Inflammatory macrophage treated with lipopolysaccharide for 1 hour (primary cell): Measurements from ENCODE around the gene C4orf17.

Experiments used
- DNase-seq, 2 donors: peaks; one replicate each; pipeline ENCODE4 v3.0.0-alpha.2; 2020 to 2022

Gene C4orf17

DNA sequence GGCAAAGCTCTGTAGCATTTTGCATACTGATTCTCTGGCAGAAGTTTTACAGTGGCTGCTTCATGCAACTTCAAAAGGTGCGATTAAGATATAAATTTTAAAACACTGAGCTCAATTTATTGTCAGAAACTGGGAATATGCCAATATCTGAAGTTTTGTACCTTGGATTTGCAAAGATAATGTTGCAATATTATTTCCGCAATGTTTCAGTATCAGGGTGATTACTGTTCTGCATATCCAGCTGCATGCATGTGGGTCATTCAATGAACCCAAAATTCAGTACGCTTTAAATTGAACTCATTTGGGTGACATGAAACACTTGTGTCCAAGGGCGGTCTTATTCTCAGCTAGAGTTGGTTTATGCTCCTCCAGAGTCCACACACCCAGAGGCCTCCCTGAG lies 26.9 kb downstream of the C4orf17 start:
- DNase-seq, result no peak

DNA sequence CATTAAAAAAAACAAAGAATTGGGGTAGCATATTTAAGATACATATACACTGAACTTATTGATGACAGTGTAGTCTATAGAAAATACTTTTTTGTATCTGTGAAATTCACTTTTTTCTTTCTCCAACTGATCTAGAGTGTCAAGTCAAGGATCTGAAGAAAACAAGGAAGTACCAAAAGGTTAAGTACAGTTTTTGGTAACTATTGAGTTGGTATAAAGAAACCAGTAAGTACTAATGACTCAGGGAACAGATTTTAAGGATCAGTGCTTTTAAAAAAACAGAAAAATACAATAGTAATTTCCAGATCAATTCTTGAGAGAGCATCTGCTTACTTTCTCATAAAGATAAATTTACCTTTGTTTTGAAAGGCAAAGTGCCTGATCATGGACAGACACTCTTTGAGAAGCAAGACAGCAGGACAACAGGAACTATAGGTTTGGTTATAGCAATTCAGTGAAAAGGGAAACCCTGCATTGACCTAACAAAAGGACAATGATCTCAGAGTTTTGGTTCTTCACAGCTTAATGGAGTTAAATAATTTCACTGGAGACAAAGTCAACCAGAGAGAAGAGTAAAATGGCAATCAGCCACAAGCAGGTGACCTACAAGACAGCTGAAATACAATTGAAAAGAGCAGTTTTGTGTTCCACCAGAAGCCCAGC lies 29.6 kb downstream of the C4orf17 start:
- DNase-seq, result peak in 1 of 2 donors; percentile 1

DNA sequence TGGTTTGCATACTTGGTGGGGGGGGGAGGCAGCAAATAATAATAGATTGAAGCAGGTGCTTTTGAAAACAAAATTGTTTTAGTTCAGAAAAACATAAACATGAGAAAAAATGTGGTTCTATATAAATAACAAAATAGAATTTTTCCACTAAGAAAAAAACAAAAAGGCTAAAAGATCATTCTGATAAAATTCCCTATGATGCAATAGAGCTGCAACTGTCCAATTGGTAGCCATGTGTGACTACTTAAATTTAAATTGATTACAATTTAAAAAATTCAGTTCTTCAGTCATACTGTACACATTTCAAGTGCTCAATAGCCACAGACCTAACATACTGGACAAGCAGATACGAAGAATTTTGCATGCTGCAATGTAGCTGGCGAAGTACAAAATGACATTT lies 42.1 kb downstream of the C4orf17 start:
- no peak for DNase-seq

DNA sequence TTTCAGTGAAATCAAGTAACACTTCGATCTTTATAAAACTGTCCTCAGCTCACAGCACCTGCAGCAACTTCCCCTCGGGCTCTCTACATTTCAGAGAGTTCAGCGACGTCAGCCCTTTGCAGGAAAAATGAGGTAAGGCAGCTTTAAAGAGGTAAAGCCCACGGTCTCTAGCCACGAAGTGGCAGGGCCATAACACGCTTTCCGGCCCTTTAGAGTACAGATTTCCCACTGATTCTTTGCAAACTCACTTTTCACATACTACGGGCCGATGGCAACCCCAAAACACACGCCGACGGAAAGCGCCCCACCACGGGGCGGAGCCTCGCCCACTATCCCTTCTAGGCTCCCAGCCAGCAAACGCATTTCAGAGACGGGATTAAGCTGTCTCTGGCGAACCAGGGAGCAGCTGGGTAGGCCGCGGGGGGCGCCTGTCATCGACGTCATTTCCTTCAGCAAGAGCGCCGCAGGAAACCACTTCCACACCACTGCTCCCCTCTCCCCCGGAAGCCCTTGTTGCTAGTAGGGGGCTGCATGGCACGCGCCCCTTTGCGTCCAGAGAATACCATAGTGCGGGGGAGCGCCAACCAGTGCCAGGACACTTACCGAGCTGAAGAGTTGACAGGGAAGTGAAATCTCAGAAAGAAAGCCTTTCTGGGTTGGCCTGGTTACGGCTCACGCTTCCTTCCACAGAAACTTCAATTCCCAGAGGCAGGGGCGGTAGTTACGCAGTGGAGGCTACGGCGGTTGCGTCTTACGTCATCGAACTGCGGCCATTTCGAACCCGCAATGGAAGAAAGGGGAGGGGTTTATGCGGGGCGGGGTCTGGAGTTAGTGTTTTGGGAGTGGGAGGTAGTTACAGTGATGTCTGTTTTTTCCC lies 52.7 kb downstream of the C4orf17 start, which contains the start of gene TRMT10A:
TSS of gene TRMT10A (minus strand) at position 730 of the 877 bp plus-strand sequence. CDS start 4,701 bp downstream, outside the sequence.
- peak; percentile 96 to 98 for DNase-seq

DNA sequence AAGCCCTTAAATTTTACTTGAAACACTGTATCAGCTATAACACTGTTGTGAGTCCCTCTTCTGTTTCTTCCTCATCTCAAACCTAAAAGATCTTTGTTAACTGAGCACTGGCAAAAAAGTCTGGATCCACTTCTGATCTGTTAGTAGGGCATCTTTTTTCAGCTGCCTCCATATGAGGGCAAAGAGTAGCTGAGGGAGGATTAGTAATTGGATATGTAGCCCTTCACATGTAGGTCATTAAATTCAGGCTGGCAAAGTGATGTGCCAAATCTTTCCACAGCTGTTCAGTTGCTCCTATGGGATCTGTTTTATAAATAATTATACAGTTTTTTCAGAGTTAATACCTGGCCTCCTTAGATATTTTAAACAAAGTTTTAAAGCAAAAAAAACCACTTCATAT lies 54.1 kb downstream of the C4orf17 start:
- no peak for DNase-seq

DNA sequence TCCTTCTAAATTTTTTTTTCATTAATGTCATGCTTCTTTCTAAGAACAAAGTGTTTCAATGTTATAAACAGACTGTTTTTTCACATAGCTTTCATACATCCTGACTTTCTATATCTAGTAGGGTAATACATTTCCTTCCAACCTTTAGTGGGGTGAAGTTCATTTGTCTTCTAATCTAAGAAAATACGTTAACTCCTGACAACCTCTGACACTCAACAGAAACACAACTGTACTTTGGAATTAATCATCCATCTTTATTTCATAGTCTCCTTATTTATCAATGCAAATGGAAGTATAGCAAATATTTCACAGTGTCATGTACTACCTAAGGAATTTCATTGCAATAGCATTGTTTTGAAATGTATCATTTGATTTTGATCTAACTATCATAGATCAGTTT lies 61.1 kb downstream of the C4orf17 start:
- DNase-seq, result no peak

DNA sequence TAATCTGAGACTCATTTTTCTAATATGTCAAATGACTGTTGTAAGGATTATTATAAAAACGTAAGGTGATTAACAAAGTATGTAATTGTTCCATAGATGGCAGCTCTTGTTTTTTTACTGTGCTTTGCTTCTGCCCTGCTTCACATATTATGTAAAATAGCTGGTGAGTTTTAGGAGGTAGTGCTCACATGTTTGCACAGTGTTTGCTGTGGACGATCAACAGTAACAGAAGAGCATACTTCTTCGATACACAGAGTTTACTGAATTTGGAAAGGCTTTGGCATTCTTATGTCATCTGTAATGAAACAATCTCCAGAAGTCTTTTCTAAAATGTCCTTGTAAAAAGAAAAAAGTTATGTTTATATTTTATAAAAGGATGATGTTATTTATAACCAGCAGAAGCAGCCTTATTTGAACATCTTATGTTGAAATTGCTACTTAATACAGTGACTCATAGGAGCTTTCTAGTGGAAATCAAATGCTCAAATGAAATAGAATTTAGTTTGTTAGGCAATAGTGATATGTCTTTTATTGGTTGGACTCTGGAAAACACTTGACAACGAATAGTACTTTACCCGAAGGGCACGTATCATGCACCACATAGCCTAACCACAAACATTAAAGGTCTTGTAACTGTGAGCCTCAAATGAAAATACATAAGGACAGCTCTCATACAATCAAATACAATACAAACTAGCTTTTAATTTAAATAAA lies 61.9 kb downstream of the C4orf17 start:
- no peak for DNase-seq

DNA sequence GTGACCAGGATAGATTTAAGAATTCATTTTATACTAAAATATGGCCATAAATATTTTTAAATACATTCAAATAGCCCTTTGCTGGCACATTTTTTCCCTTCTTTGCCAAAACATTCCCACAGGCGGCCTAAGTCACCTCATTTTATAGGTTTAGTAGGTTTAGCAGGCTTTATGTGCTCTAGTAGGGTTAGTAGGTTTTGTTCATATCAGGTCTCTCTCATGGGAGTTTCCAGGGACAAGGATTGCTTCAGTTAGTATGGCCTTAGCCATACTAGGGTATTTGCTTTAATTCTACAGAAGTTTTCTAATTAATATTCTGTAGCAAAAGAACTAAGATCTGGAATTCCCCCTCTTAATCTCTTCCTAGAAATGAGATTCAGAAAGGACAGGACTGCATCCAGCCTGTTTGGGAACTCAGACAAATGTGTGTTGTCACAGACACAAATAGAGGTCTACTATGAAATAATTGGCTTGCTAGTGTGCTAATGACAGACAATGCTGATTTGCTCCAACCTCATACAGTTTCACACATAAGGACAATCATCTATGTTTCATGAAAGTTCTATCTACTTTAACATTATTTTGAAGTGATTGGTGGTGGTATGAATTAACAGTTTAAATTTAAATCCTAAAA lies 63.0 kb downstream of the C4orf17 start:
- no peak for DNase-seq

DNA sequence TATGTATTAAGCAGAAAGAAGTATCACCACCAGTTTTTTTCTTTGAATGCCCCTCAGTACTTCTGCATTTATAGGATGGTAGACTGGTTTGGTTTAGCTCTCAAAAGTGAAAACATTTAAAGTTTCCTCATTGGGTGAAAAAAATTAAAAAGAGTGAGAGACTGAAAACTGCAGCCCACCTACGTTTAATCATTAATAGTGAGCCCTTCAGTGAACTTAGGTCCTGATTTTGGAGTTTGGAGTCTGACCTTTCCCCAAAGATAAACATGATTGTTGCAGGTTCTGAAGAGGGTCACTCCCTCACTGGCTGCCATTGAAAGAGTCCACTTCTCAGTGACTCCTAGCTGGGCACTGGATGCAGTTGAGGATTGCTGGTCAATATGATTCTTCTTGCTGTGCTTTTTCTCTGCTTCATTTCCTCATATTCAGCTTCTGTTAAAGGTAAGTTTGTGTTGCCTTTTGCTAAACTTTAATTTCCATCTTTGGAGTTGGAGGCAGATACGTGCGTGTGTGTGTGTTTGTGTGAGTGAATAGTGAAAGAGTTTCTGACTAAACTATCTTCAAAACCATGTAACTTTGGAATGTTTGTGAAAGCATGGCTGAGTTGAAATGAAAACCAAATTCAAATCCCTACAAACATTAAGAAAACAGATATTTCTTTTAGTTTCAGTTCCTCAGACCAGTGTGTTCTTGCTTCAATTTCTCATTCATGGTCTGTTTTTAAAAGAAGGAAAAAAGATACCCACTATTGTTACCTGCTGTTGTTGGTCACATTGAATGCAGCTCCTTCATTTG lies 63.9 kb downstream of the C4orf17 start, which contains the start of gene MTTP:
TSS of gene MTTP (plus strand) at position 295 of the 795 bp plus-strand sequence. CDS start at position 381, 86 bp downstream.
- DNase-seq, result peak; percentile 12 to 33

DNA sequence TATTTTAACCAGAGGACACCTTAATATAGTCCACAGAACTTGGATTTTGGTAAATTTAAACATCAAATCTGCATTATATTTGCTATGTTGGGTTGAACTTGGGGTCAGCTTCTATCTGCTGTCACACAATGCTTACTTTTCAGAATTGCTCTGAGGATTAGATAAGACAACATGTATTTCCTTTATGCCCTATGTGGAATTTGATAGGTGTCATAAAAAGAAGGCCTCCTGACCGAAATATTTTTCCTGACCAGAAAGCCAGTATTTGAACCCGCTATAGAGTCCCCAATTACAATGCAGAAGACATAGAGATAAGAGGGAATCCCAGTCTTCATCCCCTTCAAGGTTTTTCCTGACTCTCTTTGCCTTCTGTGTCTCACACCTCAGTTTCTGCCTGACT lies 67.9 kb downstream of the C4orf17 start:
- no peak for DNase-seq

DNA sequence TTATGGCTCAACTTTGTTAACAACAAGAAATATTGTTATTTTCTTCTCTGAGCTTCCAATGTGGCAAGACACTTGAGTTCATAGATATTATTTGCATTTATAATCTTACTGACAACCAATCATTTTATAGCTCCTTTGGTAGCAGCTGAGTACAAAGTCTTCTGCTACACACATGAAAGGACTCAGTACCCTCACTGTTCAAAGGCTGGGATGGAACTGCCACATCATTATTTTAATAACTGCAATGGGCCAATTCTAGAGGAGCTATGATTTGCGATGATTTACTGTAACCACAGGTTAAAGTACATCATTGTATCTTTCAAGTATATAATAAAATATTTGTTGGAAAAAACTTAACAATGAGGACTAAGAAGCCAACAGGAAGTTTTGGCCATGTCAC lies 74.7 kb downstream of the C4orf17 start:
- no peak for DNase-seq

DNA sequence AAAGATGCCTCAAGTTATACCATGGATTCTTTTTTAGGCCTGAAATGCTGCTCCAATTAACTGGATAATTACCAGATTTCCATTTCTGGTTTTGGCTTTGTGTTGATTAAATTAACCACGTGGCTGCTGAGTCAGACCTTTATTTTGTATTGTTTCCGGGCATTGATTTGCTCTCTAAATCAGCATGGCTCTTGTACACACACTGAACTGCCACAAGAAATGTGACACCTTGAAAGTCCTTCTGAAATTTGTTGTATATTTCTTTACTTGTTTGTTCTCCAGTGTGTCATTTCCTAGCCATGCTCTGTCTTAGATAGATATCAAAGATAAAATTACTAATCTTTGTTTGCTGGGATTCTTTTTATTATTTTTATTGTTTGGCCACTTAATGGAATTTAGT lies 75.5 kb downstream of the C4orf17 start:
- no peak for DNase-seq

DNA sequence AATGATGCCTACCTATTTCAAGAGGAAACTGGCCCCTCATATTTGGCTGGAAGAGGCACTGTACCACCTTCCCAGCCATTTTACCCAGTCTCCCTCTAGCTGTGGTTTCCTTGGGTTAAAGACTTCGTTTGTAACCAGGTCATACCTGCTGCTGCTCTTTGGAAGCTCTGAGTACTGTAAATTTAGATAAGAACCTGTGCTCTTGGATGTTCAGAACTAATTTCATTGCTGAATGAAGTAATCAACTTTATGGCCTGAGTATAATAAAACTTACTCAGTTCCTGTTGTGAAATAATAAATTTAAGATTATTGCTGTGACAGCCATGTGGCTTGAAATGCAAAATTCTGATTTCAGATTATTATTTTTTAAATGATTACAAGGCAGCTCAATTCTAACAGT lies 76.0 kb downstream of the C4orf17 start:
- DNase-seq, result no peak

DNA sequence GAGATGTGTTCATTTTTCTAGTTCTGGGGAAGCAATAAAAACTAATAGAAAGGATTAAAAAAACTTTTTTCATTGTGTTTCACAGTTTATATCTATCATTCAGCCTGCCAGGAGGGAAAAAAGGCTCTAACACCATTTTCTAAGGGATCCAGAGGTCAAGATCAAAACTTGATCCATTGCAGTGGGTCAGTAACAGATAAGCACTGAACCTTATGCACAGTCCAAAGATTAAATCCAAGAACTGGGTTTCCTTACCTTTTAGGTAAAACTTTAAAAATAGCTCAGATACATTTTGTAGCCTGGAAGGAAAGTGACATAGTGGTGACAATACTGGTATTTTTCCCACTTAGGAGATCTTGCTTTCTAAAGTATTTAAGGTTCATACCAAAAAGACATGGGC lies 76.5 kb downstream of the C4orf17 start:
- DNase-seq, result no peak

DNA sequence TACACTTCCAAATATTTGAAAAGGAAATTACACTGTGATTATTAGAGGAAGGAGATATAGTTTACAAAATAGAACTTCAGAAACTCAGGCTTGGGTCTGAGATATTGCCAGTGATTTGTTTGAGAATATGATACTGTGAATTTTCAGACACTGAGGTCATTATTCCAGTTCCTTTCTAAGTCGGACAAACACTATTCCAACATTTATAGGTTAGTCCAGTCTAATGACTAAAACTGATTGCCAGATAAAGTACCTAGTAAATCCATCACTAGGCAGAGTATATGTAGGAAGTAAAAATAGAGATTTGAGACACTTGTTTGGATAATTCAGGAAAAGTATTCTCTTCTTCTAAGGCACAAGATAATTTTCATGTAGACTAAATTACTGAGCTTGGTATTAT lies 77.0 kb downstream of the C4orf17 start:
- no peak for DNase-seq

DNA sequence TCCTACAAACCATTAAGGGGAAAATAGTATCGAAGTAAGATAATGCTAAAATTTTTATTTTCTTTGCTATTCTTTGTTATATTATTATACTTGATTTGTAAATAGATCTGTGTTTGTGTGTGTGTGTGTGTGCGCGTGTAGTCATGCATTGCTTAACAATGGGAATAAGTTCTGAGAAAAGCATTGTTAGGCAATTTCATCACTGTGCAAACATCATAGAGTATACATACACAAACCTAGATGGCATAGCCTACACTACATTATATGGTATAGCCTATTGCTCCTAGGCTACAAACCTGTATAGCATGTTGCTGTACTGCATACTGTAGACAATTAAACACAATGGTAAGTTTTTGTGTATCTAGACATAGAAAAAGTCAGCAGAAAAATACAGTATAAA lies 80.9 kb downstream of the C4orf17 start:
- DNase-seq, result no peak
